Stimulated activated CD4-positive, alpha-beta T cell treated with anti-CD3 and anti-CD28 coated beads, Interleukin-2, amount 100 ng/mL, for 4 hours (primary cell): ENCODE results near the gene TRIM9.

Source experiments
- DNase-seq: peaks from one replicate; pipeline ENCODE4 v3.0.0-alpha.2; 2020; ENCODE audit warnings: low read depth

TRIM9 gene

GRCh38 chr14:51094901-51095853 lies at the start of gene TRIM9:
Gene TRIM9, minus strand, starts transcription at chr14:51095105. Its CDS starts 166 bp downstream, at chr14:51094939.
- peak; percentile 83 for DNase-seq

GRCh38 chr14:51140856-51141255 lies 46.0 kb upstream of the TRIM9 start:
- DNase-seq, result no peak

DNA sequence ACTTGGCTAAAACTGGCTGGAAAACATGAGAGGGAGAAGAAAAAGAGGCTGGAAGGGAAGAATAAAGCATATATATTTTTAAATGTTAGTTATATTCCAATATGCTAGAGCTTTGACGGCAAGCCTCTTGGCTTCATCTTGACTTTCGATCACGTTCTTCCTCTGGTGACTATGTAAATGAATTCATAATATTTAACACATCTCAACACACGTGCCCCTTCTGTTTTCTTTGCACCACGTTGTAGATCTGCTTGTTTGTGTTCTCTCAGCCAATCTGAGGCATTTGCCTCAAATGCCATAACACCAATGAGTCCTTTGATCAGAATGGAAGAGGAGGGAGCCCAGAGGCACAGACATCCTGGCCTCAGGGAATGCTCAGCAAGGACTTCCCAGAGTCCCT lies 45.4 kb upstream of the TRIM9 start:
- no peak for DNase-seq

- no peak for DNase-seq
Observed at GRCh38 chr14:51139121-51139681, 44.3 kb upstream of the TRIM9 start.

- no peak for DNase-seq
Observed at GRCh38 chr14:51138404-51139103, 43.6 kb upstream of the TRIM9 start.

- DNase-seq, result no peak
Observed at GRCh38 chr14:51131516-51131915, 36.6 kb upstream of the TRIM9 start.

- no peak for DNase-seq
Observed at GRCh38 chr14:51129130-51129529, 34.2 kb upstream of the TRIM9 start.

GRCh38 chr14:51124029-51124428 lies 29.1 kb upstream of the TRIM9 start:
- DNase-seq, result no peak

- DNase-seq, result no peak
Observed at GRCh38 chr14:51121096-51121495, 26.2 kb upstream of the TRIM9 start.

DNA sequence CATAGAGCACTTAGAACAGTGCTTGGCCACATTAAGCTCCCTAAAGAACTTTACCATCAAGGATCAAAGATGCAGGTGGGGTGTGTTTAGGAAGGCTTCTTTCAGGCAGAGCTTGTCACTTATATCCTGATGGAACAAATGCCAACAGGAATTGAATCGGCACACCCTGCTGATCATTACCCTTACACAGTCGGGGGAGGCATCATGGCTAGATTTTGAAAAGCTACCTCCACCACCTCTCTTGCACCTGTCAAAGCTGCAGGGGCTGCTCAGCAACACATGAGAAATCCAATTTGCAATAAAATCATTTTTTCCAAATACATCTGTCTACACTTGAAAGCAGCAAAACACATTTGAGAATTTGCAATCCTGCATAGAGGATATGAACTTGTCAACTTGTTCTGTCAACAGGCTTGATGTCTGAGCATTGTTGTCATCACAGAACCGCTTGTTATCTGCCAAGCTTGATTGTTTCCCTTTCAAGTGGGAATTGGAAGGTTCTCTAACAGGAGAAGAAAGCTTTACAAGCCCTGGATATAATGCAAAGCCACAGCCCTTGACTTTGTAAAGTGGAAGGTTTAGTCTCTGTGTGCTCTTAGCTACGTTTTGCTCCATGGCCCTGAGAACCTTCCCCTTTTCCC lies 24.6 kb upstream of the TRIM9 start:
- no peak for DNase-seq

DNA sequence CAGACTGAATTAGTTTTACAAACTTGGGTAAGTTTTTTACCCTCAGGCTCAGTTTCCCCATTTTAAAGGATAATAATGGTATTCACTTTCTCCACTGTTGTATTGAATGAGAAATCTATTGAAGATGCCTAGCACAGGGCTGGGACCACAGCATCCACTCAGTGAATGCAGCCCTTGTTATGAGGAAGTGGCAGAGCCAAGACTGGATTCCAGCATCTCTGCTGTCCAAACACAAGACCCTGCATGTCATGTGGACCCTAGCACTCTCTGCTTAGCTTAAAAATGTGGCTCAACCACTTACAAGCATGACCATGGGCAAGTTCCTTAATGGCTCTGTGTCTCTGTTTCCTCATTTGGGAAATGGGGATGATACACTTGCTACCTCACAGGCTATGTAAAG lies 24.1 kb upstream of the TRIM9 start:
- no peak for DNase-seq

- no peak for DNase-seq
Observed at GRCh38 chr14:51117593-51117992, 22.7 kb upstream of the TRIM9 start.

DNA sequence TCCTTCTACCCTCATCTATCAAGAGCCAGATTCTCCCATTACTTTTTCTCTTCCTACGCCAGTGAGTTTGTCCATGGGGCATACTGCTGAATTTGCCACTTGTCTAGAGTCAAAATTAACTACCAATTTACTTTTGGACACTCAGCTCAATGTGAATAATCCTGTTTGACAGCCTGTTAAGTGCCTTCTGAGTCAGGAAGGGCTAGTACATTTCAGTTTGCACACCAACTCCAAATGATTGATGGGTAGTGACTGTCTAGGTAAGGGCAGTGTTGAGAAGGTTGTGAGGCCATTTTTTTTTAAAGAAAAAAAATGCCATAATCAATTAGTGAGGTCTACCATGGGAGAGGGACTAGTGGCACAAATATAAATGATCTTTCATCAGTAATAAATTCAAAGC lies 21.8 kb upstream of the TRIM9 start:
- no peak for DNase-seq

DNA sequence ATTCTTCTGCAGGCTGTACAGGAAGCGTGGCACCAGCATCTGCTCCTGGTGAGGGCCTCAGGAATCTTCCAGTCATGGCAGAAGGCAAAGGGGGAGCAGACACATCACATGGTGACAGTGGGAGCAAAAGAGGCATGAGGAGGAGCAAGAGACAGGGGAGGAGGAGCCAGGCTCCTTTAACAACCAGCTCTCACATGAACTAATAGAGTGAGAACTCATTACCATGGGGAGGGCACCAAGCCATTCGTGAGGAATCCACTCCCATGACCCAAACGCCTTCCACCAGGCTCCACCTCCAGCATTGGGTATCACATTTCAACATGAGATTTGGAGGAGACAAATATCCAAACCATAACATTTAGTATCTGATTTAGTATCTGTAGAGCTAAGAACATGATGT lies 14.7 kb upstream of the TRIM9 start:
- no peak for DNase-seq

- DNase-seq, result no peak
Observed at GRCh38 chr14:51107801-51108200, 12.9 kb upstream of the TRIM9 start.

DNA sequence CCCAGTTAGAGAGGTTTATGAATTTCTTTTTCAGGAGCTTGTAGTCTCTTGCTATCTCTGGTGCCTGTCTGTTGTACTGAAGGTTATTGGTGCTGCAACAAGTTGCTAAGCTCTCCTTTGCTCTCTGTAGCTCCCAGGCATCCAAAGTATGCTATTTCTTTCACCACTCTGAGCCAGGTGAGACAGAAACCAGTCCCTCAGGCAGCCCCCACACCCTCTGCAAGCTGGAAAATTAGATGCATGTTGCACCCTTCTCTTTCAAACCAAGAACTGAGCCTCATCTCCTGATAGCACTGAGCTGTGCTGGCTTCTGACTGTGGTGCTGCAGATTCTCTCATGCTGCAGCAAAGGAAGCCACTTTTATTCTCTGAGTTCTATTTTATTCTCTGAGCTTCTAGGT lies 9.6 kb upstream of the TRIM9 start:
- no peak for DNase-seq

DNA sequence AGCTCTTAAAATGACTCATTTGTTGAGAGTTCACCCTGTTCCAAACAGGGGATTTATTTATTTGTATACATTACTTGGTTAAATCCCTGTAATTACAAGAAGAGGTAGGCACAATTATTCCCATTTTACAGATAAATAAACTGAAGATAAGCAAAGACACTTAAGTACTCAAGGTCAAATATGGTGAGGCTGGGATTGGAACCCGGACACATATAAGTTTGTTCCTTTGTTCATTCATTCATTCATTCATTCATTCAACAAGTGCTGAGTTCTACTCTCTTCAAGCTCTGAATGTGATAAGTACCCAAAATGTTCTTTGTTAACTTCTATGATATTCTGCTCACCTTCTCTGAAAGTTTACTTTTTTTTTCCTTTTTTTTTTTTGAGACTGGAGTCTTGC lies 2.4 kb upstream of the TRIM9 start:
- DNase-seq, result no peak

DNA sequence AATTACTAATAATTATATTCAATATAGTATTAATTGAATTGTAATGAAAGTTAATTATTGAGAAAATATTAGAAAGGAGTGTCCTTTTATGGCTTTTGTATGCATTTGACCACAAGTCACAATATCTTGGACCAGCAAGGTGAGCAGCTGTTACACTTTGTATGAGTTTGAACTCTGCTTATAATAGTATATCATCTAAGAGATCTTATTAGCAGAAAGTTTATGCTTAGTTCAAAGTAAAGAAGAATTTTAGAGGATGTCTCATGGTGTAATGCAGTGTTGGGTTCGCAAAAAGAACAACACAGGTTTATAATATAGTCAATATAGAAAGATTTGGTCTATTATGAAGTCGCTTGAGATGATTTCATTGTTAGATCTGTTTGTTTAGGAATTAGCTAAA lies 2.0 kb upstream of the TRIM9 start:
- DNase-seq, result no peak

- no peak for DNase-seq
Observed at GRCh38 chr14:51095854-51096823, 1.2 kb upstream of the TRIM9 start.

DNA sequence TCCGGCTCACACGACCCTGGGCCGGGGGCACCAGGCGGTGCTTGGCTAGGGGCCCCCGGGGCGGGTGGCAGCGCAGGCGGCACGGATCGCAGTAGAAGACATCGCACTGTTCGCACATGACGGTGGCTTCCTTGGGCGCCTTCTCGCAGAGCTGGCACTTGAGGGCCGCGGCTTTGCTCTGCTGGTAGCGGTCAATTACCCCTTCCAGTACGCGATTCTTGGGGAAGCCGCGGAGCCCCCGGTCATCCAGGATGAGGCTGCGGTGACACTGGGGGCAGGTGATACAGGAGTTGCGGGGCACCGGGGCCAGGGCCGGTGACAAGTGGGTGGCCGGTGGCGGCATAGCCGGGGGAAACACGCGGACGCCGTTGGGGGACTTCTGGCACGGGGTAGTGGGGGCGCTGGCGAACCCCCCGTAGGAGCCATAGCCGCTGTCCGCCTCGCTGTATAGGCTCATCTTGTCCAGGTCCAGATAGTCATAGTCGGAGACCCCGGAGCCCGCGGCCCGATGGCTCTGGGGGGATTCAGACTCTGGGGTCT lies 553 bp downstream of the TRIM9 start:
- no peak for DNase-seq
